ENCODE results near the gene STXBP5. TPM values are rescaled to one million over a fixed set of nuclear protein-coding genes. Genes with fewer than 3 reads are reported as not detected.

Gene STXBP5
- polyA plus RNA-seq, 2 of the 4 experiments (the other 2 are of a cell fraction): 10.8 to 17.8 TPM

GRCh38 chr6:147223736-147224135, 19.5 kb downstream of the STXBP5 start:
- Histone ChIP-seq H3K4me1 (peaks cover 7% of the 10 kb centered on the region; the same call in 2 of the 3 replicates), H3K4me2 (no peak overlapping the region), H3K27ac (no peak overlapping the region), H3K4me3 (no peak overlapping the region), H3K9me3 (no peaks in the 10 kb centered on the region)
- DNase-seq (ENCODE audit: low read depth in 1 of 2, low spot score in 1 of 2): no peak
- TF ChIP-seq, protein P1, sequence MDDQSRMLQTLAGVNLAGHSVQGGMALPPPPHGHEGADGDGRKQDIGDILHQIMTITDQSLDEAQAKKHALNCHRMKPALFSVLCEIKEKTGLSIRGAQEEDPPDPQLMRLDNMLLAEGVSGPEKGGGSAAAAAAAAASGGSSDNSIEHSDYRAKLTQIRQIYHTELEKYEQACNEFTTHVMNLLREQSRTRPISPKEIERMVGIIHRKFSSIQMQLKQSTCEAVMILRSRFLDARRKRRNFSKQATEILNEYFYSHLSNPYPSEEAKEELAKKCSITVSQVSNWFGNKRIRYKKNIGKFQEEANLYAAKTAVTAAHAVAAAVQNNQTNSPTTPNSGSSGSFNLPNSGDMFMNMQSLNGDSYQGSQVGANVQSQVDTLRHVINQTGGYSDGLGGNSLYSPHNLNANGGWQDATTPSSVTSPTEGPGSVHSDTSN (IDR thresholded peaks at IDR 0.05): no peak
- ChIA-PET POLR2A (no interaction called here), CTCF (interaction anchor here (1.1 to 1.8 kb wide), 2 partner anchors 320 to 321 kb away, joined by 3 to 5 read pairs; no protein-coding TSS in a partner anchor)
- FAIRE-seq: no peak
- WGBS (ENCODE audit: missing lambda C conversion rate): 80% methylated on average over 3 of the region's 3 CpGs
- ATAC-seq: no peak

- no peak for ATAC-seq
- 96% methylated on average over 2 of the region's 2 CpGs for WGBS (ENCODE audit: missing lambda C conversion rate)
- Histone ChIP-seq H3K9me3 (no peaks in the 10 kb centered on the region), H3K4me3 (no peak overlapping the region), H3K4me2 (no peak overlapping the region), H3K4me1 (peaks cover 7% of the 10 kb centered on the region; the same call in 2 of the 3 replicates), H3K27ac (no peak overlapping the region)
- no peak for TF ChIP-seq KDM1A (IDR thresholded peaks at IDR 0.05; ENCODE audit: low read depth)
- TF ChIP-seq SREBF2 (IDR thresholded peaks at IDR 0.05): no peak
- TF ChIP-seq EHF (CRISPR knock-in tag; IDR thresholded peaks at IDR 0.05): no peak
- TF ChIP-seq ZFP36 (IDR thresholded peaks at IDR 0.05; ENCODE audit: borderline replicate concordance, partially characterized antibody): no peak
- no peak for TF ChIP-seq MAX (IDR thresholded peaks at IDR 0.05)
- no peak for TF ChIP-seq SMC3 (IDR thresholded peaks at IDR 0.05)
- no peak for TF ChIP-seq FOXS1 (CRISPR knock-in tag; IDR thresholded peaks at IDR 0.05)
- no peak for TF ChIP-seq RAD21 (conservative IDR thresholded peaks at IDR 0.05 in 1 of 2, IDR thresholded peaks at IDR 0.05 in 1 of 2)
- TF ChIP-seq JUNB (IDR thresholded peaks at IDR 0.05): no peak
- TF ChIP-seq NR3C1 (IDR thresholded peaks at IDR 0.05): no peak
- TF ChIP-seq TP53 (CRISPR knock-in tag; IDR thresholded peaks at IDR 0.05): no peak
- TF ChIP-seq FOSB (CRISPR knock-in tag; IDR thresholded peaks at IDR 0.05): no peak
- no peak for TF ChIP-seq KDM5A (IDR thresholded peaks at IDR 0.05)
- TF ChIP-seq, protein P2, sequence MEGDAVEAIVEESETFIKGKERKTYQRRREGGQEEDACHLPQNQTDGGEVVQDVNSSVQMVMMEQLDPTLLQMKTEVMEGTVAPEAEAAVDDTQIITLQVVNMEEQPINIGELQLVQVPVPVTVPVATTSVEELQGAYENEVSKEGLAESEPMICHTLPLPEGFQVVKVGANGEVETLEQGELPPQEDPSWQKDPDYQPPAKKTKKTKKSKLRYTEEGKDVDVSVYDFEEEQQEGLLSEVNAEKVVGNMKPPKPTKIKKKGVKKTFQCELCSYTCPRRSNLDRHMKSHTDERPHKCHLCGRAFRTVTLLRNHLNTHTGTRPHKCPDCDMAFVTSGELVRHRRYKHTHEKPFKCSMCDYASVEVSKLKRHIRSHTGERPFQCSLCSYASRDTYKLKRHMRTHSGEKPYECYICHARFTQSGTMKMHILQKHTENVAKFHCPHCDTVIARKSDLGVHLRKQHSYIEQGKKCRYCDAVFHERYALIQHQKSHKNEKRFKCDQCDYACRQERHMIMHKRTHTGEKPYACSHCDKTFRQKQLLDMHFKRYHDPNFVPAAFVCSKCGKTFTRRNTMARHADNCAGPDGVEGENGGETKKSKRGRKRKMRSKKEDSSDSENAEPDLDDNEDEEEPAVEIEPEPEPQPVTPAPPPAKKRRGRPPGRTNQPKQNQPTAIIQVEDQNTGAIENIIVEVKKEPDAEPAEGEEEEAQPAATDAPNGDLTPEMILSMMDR (IDR thresholded peaks at IDR 0.05): no peak
- TF ChIP-seq, protein P3, sequence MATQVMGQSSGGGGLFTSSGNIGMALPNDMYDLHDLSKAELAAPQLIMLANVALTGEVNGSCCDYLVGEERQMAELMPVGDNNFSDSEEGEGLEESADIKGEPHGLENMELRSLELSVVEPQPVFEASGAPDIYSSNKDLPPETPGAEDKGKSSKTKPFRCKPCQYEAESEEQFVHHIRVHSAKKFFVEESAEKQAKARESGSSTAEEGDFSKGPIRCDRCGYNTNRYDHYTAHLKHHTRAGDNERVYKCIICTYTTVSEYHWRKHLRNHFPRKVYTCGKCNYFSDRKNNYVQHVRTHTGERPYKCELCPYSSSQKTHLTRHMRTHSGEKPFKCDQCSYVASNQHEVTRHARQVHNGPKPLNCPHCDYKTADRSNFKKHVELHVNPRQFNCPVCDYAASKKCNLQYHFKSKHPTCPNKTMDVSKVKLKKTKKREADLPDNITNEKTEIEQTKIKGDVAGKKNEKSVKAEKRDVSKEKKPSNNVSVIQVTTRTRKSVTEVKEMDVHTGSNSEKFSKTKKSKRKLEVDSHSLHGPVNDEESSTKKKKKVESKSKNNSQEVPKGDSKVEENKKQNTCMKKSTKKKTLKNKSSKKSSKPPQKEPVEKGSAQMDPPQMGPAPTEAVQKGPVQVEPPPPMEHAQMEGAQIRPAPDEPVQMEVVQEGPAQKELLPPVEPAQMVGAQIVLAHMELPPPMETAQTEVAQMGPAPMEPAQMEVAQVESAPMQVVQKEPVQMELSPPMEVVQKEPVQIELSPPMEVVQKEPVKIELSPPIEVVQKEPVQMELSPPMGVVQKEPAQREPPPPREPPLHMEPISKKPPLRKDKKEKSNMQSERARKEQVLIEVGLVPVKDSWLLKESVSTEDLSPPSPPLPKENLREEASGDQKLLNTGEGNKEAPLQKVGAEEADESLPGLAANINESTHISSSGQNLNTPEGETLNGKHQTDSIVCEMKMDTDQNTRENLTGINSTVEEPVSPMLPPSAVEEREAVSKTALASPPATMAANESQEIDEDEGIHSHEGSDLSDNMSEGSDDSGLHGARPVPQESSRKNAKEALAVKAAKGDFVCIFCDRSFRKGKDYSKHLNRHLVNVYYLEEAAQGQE (IDR thresholded peaks at IDR 0.05): no peak
- ChIA-PET CTCF (no interaction called here), POLR2A (no interaction called here)
- no peak for FAIRE-seq
- no peak for DNase-seq (ENCODE audit: low read depth in 1 of 2, low spot score in 1 of 2)
Observed at GRCh38 chr6:147226163-147226724, 22.0 kb downstream of the STXBP5 start.

- POLR2A ChIA-PET: no interaction called here
- ATAC-seq (no peak), FAIRE-seq (no peak), DNase-seq (ENCODE audit: low read depth in 1 of 2, low spot score in 1 of 2) (no peak)
- Histone ChIP-seq H3K4me2 (no peak overlapping the region), H3K4me1 (peaks cover 6% of the 10 kb centered on the region; the same call in 2 of the 3 replicates), H3K9me3 (no peaks in the 10 kb centered on the region), H3K4me3 (no peak overlapping the region), H3K27ac (no peak overlapping the region)
- CTCF ChIA-PET: no interaction called here
- 100% methylated on average over 1 of the region's 1 CpG for WGBS (ENCODE audit: missing lambda C conversion rate)
- TF ChIP-seq, protein P1 (IDR thresholded peaks at IDR 0.05): no peak
- TF ChIP-seq PHF8 (IDR thresholded peaks at IDR 0.05; ENCODE audit: borderline replicate concordance, low read depth): no peak
- TF ChIP-seq HOXB5 (CRISPR knock-in tag; IDR thresholded peaks at IDR 0.05): no peak
- TF ChIP-seq NPAS2 (CRISPR knock-in tag; IDR thresholded peaks at IDR 0.05; ENCODE audit: borderline replicate concordance): no peak
- TF ChIP-seq RNF2 (IDR thresholded peaks at IDR 0.05; ENCODE audit: borderline replicate concordance, low read depth): no peak
- no peak for TF ChIP-seq BHLHE40 (IDR thresholded peaks at IDR 0.05; ENCODE audit: low read depth, low read length)
- TF ChIP-seq FOXS1 (CRISPR knock-in tag; IDR thresholded peaks at IDR 0.05): no peak
- TF ChIP-seq JUNB (IDR thresholded peaks at IDR 0.05): no peak
- no peak for TF ChIP-seq CHD4 (IDR thresholded peaks at IDR 0.05; ENCODE audit: borderline replicate concordance)
- TF ChIP-seq, protein P4, sequence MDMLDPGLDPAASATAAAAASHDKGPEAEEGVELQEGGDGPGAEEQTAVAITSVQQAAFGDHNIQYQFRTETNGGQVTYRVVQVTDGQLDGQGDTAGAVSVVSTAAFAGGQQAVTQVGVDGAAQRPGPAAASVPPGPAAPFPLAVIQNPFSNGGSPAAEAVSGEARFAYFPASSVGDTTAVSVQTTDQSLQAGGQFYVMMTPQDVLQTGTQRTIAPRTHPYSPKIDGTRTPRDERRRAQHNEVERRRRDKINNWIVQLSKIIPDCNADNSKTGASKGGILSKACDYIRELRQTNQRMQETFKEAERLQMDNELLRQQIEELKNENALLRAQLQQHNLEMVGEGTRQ (IDR thresholded peaks at IDR 0.05): no peak
- no peak for TF ChIP-seq TFCP2L1 (CRISPR knock-in tag; IDR thresholded peaks at IDR 0.05)
- TF ChIP-seq EHMT2 (IDR thresholded peaks at IDR 0.05; ENCODE audit: low read depth): no peak
Observed at GRCh38 chr6:147226877-147227276, 22.7 kb downstream of the STXBP5 start.

Data from A549 (cell line).